HepG2 (cell line): ENCODE results near the gene TMEM47.

Experiments used
- CTCF ChIP-seq: sonication (generic); formaldehyde crosslinking; IDR thresholded peaks from 2 replicates; pipeline ENCODE4 v1.5.0; 2020; ENCODE audit warnings: mild to moderate bottlenecking, missing genetic modification reagents, moderate library complexity
- TRIM24 ChIP-seq: sonication (generic); formaldehyde crosslinking; IDR thresholded peaks from 2 replicates; pipeline ENCODE4 v1.8.0; 2022; ENCODE audit warnings: mild to moderate bottlenecking, missing genetic modification reagents
- ZNF354B ChIP-seq: sonication (generic); formaldehyde crosslinking; IDR thresholded peaks from 2 replicates; pipeline ENCODE4 v1.8.0; 2022; ENCODE audit warnings: mild to moderate bottlenecking, missing genetic modification reagents

GRCh38 chrX:34654696-34655490, 2.2 kb downstream of the TMEM47 start:
- TF ChIP-seq TRIM24 (CRISPR knock-in tag) (no peak), CTCF (CRISPR knock-in tag) (no peak), ZNF354B (CRISPR knock-in tag) (no peak)
